Mucosa of rectum (tissue), 2 donors: ENCODE measurements around the gene UGT1A6.
A peak's percentile ranks its signal among the peaks of the same experiment; 100 is the strongest.
"Not testable (repeated sequence)": the region's sequence is repeated elsewhere in the genome, so short reads cannot be mapped to it uniquely, and the experiment has no call there.

Experiments used
- H3K27ac ChIP-seq, 2 donors: one replicate each; pipeline ENCODE4 v1.7.0; 2013; ENCODE audit warnings: inconsistent platforms in 2 of 2, low read depth in 2 of 2, low read length in 2 of 2
- H3K27me3 ChIP-seq, 2 donors: one replicate each; pipeline ENCODE4 v1.7.0; 2013; ENCODE audit warnings: low read length in 2 of 2; ENCODE audit not compliant: control insufficient read depth in 2 of 2, insufficient read depth in 2 of 2
- H3K36me3 ChIP-seq, 2 donors: one replicate each; pipeline ENCODE4 v1.7.0; 2013; ENCODE audit warnings: low read length in 2 of 2; ENCODE audit not compliant: control insufficient read depth in 2 of 2, insufficient read depth in 2 of 2
- H3K4me1 ChIP-seq, 2 donors: one replicate each; pipeline ENCODE4 v1.7.0; 2013; ENCODE audit warnings: low read length in 2 of 2, mild to moderate bottlenecking in 1 of 2; ENCODE audit not compliant: control insufficient read depth in 2 of 2, insufficient read depth in 2 of 2
- H3K4me3 ChIP-seq, 2 donors: one replicate each; pipeline ENCODE4 v1.7.0; 2013; ENCODE audit warnings: low read length in 2 of 2
- H3K9ac ChIP-seq, 2 donors: one replicate each; pipeline ENCODE4 v1.7.0; 2013; ENCODE audit warnings: low read length in 2 of 2, low read depth in 1 of 2, mild to moderate bottlenecking in 1 of 2
- H3K9me3 ChIP-seq, 2 donors: one replicate each; pipeline ENCODE4 v1.7.0; 2013; ENCODE audit warnings: low read length in 2 of 2; ENCODE audit not compliant: control insufficient read depth in 2 of 2
- donor health status: healthy.
- donor health status: Normal muscosa, but diverticular disease.

The UGT1A6 gene

DNA sequence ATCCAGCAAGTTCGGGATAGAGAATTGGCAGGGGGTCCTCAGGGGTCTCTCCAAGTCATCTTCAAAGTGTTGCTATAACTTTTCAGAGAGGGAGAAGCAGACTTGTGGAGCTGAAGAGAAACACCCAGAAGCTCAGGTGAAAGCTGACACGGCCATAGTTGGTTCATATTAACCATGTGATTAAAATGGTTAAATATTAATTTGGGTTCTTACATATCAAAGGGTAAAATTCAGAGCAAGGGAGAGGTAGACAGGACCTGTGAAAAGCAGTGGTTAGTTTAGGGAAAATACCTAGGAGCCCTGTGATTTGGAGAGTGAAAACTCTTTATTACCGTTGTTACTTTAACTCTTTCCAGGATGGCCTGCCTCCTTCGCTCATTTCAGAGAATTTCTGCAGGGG, at the start of gene UGT1A6:
Gene UGT1A6 (plus strand): TSS at position 243 of the 400 bp plus-strand sequence. CDS start 115 bp downstream, at position 358.
- peak within 1 kb of the TSS in 1 of 2 donors; percentile 9 for H3K4me3 ChIP-seq
- peak within 1 kb of the TSS; percentile 63 to 70 for H3K27ac ChIP-seq
- peak within 1 kb of the TSS in 1 of 2 donors; percentile 14 for H3K9ac ChIP-seq

DNA sequence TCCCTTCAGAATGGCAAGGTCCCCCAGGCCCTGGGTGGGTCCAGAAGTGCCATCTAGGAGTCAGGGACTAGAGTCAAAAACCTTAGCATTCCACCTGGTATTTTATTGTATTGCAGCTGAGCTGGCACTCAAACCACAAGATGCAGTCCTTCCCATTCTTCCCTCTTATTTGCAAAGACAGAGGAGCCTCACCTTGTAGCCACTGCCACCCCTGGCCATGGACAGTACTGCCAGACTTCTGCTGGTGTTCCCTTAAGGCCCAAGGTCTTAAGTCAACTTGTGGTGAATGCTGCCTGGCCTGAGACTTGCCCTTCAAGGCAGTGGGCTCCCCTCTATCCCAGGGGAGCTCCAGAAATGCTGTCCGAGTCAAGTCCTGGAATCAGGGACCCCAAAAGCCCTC, 49.6 kb upstream of the UGT1A6 start:
- no peak overlapping the region for H3K9ac ChIP-seq
- peaks cover 0 to 2% of the 10 kb centered on the region in 2 donors for H3K36me3 ChIP-seq
- H3K27me3 ChIP-seq = no peaks in the 10 kb centered on the region
- H3K4me3 ChIP-seq = no peak overlapping the region
- peaks cover 2 to 4% of the 10 kb centered on the region in 2 donors for H3K9me3 ChIP-seq
- H3K4me1 ChIP-seq = peaks cover 0 to 3% of the 10 kb centered on the region in 2 donors
- no peak overlapping the region for H3K27ac ChIP-seq

More for the DNA sequence above, at the start of gene UGT1A6:
- H3K27me3 ChIP-seq = no peaks in the 10 kb centered on the region
- no peaks in the 10 kb centered on the region for H3K9me3 ChIP-seq
- H3K4me1 ChIP-seq = peaks cover 27 to 28% of the 10 kb centered on the region in 2 donors
- no peaks in the 10 kb centered on the region for H3K36me3 ChIP-seq

DNA sequence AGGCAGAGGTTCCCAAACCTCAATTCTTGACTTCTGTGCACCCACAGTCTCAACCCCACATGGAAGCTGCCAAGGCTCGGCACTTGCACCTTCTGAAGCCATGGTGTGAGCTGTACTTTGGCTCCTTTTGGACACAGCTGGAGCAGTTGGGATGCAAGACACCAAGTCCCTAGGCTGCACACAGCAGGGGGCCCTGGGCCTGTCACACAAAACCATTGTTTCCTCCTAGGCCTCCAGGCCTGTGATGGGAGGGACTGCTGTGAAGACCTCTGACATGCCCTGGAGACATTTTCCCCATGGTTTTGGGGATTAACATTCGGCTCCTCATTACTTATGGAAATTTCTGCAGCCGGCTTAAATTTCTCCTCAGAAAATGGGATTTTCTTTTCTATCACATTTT, 46.7 kb upstream of the UGT1A6 start:
- not testable (repeated sequence) for H3K27me3 ChIP-seq, H3K9me3 ChIP-seq, H3K4me1 ChIP-seq, H3K9ac ChIP-seq, H3K4me3 ChIP-seq, H3K36me3 ChIP-seq, H3K27ac ChIP-seq

DNA sequence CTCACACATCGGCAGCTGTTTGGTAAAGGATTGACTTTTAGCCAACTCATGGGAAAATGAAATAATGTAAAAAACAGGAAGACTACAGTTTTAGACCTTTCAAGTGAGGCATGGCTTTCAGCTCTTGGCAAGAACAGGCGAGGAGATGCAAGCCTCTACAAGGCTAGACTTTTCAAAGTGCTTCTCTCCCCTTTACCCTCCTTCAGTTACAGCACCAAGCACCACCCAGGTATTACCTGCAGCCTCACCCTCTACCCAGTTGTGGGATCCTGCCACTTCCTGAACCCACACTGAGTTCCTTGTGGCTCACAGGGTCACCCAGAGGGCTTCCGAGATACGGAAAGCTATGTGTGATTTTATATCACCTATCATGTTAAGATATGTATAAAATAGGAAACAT, 41.7 kb upstream of the UGT1A6 start:
- no peak overlapping the region for H3K4me3 ChIP-seq
- H3K9ac ChIP-seq = no peak overlapping the region
- H3K27me3 ChIP-seq = no peaks in the 10 kb centered on the region
- H3K36me3 ChIP-seq = no peaks in the 10 kb centered on the region
- H3K4me1 ChIP-seq = no peaks in the 10 kb centered on the region
- peaks cover 0 to under 1% of the 10 kb centered on the region in 2 donors for H3K9me3 ChIP-seq
- H3K27ac ChIP-seq = peak overlapping the region in 1 of 2 donors; percentile 25

DNA sequence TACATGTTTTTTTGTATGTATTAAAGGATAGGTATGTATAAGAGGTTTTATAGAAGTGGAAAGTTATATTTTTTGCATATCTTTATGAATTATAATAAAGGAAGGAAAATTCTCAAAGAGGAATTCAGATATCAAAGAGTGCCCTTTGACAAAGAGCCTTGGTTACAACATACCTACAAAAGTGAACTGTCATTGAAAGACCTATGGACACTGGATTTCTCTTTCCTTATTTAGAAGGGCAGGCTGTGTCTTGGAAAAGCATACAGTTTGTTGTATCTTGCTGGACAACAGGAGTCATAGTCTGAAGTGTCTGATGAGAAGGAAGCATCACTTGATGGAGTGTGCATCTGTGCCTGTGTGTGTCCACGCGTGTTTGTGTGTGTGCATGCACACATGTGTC, 41.3 kb upstream of the UGT1A6 start:
- Histone ChIP-seq H3K9me3 (no peaks in the 10 kb centered on the region), H3K4me1 (no peaks in the 10 kb centered on the region), H3K36me3 (no peaks in the 10 kb centered on the region), H3K4me3 (no peak overlapping the region), H3K27me3 (no peaks in the 10 kb centered on the region), H3K9ac (no peak overlapping the region), H3K27ac (no peak overlapping the region)

DNA sequence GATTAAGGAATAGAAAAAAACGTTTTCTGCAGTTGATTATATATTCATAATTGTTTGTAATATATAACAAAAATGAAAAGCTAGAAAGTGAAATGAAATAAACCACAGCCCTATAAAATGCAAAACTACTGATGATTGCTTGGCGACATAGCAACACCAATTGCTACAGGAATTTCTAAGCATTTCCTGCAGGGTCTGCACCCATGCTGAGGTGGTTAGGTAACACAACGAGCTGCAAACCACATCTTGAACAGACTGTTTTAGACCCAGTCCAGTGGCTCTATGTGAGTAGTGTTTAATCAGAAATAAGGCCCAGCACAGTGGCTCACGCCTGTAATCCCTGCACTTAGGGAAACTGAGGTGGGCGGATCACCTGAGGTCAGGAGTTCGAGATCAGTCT, 38.2 kb upstream of the UGT1A6 start:
- Histone ChIP-seq H3K27me3 (no peaks in the 10 kb centered on the region), H3K9me3 (no peaks in the 10 kb centered on the region), H3K27ac (no peak overlapping the region), H3K36me3 (no peaks in the 10 kb centered on the region), H3K4me3 (no peak overlapping the region), H3K9ac (no peak overlapping the region), H3K4me1 (no peaks in the 10 kb centered on the region)

DNA sequence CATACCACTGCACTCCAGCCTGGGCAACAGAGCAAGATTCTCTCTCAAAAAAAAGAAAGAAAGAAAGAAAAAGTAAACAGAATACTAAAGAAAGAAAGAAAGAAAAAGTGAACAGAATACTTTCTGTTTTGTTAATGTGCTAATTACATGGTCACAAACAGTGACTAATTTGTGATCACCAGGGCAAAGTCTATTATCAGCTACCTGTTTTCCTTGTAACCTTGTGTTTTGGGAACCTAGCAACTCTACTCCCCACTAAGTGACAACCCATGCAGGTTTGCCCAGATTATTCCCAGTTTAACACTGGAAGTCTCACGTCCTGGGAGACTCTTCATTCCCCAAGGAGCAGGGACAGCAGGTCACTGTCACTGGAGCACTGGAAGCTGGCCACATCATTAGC, 37.6 kb upstream of the UGT1A6 start:
- Histone ChIP-seq H3K4me3 (no peak overlapping the region), H3K9me3 (no peaks in the 10 kb centered on the region), H3K36me3 (no peaks in the 10 kb centered on the region), H3K27ac (no peak overlapping the region), H3K4me1 (no peaks in the 10 kb centered on the region), H3K9ac (no peak overlapping the region), H3K27me3 (no peaks in the 10 kb centered on the region)

DNA sequence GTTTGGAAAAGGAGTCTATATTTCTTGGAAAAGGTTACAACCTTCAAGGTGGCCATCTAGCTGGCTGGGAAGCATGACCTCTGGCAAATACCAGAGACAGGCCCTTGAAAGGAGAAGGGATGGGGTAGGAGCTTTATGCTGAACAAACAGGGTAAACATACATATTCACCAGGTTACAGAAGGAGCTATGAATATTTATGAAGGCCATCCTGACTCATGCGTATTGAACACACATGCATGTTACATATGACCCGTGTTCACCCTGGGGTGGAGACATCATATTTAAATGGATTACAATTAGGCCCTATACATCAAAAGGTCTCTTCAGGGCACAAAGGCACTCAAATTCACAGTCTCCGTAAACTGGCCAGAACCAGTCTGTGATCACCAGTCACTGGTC, 36.7 kb upstream of the UGT1A6 start:
- H3K4me3 ChIP-seq, H3K27me3 ChIP-seq, H3K27ac ChIP-seq, H3K4me1 ChIP-seq, H3K9me3 ChIP-seq, H3K36me3 ChIP-seq, H3K9ac ChIP-seq: not testable (repeated sequence)

DNA sequence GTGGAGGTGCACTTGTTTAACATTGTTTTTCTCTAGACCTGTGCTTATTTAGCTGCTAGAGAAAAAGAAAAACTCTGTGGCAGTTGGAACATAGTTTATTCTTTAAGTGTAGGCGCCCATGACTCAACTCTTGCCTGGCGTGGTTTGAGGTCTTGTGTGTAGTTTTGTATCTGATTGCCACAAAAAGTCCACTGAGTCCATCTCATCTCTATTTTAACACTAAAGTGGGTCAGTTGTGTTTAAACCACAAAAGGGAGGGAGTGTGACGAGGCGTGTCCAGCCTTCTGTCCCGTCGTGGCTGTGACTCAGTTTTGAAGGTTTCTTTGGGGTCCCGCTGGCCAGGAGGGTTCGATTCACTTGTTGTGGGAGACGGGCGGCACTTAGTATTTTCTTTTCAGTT, 36.2 kb upstream of the UGT1A6 start:
- Histone ChIP-seq H3K4me1 (no peaks in the 10 kb centered on the region), H3K36me3 (no peaks in the 10 kb centered on the region), H3K9ac (no peak overlapping the region), H3K9me3 (no peaks in the 10 kb centered on the region), H3K4me3 (no peak overlapping the region), H3K27ac (no peak overlapping the region), H3K27me3 (no peaks in the 10 kb centered on the region)

DNA sequence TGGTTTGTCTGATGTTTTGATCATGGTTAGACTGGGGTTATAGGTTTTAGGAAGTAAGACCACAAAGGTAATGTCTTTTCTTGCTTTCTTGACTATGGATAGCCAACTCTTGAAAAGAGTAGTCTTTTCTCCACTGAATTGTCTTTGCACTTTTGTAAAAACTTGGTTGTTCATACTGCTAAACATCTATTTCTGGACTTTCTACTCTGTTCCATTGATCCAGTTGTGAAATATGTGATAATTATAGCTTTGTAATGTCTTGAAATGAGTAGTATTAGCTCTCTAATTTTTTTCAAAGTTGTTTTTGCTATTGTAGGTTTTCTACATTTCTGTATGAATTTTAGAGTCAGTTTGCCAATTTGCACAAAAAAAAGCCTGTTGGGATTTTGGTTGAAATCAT, 34.1 kb upstream of the UGT1A6 start:
- Histone ChIP-seq H3K4me1 (no peaks in the 10 kb centered on the region), H3K27me3 (no peaks in the 10 kb centered on the region), H3K4me3 (no peak overlapping the region), H3K9me3 (no peaks in the 10 kb centered on the region), H3K9ac (no peak overlapping the region), H3K36me3 (peaks cover 0 to 3% of the 10 kb centered on the region in 2 donors), H3K27ac (no peak overlapping the region)

DNA sequence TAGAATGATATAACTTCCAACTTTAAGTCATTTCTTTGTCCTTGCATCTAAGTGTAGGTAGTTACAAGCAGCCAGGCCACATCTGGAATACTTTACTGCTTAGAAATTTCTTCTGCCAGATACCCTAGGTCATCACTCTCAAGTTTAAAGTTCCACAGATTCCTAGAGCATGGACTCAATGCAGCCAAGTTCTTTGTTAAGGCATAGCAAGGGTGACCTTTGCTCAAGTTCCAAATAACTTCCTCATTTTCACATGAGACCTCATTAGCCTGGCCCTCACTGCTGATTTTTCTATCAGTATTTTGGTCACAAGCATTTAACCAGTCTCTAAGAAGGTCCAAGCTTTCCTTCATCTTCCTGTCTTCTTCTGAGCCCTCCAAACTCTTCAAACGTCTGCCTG, 28.8 kb upstream of the UGT1A6 start:
- H3K4me1 ChIP-seq = no peaks in the 10 kb centered on the region
- H3K4me3 ChIP-seq = no peak overlapping the region
- H3K9me3 ChIP-seq = no peaks in the 10 kb centered on the region
- H3K9ac ChIP-seq = no peak overlapping the region
- H3K27me3 ChIP-seq = no peaks in the 10 kb centered on the region
- peaks cover 0 to 3% of the 10 kb centered on the region in 2 donors for H3K36me3 ChIP-seq
- H3K27ac ChIP-seq = no peak overlapping the region
